Measurements from ENCODE around the gene BTBD2. TPM values are rescaled to one million over a fixed set of nuclear protein-coding genes. Genes with fewer than 3 reads are reported as not detected.

Gene BTBD2
- total and polyA plus RNA-seq, 4 donors = 7.4 to 25.1 (median 20.2) TPM

DNA sequence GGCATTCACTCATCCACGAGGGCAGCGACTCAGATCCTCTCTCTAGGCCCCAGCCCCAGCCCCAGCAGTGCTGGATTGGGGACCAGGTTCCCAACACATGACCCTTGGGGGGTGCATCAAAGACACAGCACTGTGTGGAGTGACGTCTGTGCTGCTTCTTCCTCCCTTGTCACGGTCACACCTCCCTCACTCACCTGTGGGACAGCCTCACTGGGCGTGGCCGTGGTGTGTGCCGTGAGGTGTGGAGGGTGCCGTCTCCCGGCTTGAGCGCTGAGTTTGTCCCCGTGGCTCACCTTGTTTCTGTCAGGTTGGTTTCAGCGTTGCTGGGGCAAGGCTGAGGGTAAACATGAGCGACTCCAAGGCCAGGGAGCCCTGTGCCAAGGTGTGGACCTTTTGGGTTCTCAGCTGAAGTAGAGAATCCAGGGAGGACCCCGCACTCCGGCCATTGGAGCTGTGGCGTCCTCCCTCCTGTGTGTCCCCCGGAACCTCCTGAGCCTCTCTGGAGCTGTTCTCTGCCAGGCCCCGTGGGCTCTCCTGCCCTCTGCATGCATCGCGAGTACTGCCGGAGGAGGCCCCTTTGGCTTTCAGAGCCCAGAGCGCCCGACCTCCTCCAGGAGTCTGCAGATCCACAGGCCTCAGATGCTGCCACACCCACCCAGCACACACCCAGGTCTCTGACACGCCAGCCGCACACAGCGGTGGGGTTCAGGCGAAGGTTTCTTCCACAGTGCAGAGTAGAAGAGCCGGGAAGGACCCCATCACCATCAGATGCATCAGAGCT lies 40.9 kb downstream of the BTBD2 start:
- no peak overlapping the region for H3K9ac ChIP-seq (ENCODE audit: low read depth in 1 of 2, low read length in 2 of 2)
- H3K9me3 ChIP-seq (ENCODE audit: control insufficient read depth in 4 of 4, low read length in 3 of 4) = no peaks in the 10 kb centered on the region
- H3K4me1 ChIP-seq (ENCODE audit: control insufficient read depth in 4 of 4, insufficient read depth in 4 of 4, low read length in 3 of 4) = no peaks in the 10 kb centered on the region
- H3K27ac ChIP-seq (ENCODE audit: low read depth in 1 of 2, low read length in 2 of 2) = no peak overlapping the region
- 96% methylated on average over 28 of the region's 28 CpGs for WGBS
- H3K4me3 ChIP-seq (ENCODE audit: low read depth in 1 of 3, low read length in 3 of 3) = no peak overlapping the region
- TF ChIP-seq, protein P1, sequence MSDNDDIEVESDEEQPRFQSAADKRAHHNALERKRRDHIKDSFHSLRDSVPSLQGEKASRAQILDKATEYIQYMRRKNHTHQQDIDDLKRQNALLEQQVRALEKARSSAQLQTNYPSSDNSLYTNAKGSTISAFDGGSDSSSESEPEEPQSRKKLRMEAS (IDR thresholded peaks at IDR 0.05) = no peak
- TF ChIP-seq SP1 (IDR thresholded peaks at IDR 0.05) = no peak
- no peaks in the 10 kb centered on the region for H3K27me3 ChIP-seq (ENCODE audit: control insufficient read depth in 4 of 4, insufficient read depth in 4 of 4, low read length in 3 of 4)
- peaks cover 0 to 32% (median 11%) of the 10 kb centered on the region in 4 donors for H3K36me3 ChIP-seq (ENCODE audit: control insufficient read depth in 4 of 4, insufficient read depth in 3 of 4, low read depth in 1 of 4, low read length in 3 of 4)
- DNase-seq (ENCODE audit: low spot score) = no peak

DNA sequence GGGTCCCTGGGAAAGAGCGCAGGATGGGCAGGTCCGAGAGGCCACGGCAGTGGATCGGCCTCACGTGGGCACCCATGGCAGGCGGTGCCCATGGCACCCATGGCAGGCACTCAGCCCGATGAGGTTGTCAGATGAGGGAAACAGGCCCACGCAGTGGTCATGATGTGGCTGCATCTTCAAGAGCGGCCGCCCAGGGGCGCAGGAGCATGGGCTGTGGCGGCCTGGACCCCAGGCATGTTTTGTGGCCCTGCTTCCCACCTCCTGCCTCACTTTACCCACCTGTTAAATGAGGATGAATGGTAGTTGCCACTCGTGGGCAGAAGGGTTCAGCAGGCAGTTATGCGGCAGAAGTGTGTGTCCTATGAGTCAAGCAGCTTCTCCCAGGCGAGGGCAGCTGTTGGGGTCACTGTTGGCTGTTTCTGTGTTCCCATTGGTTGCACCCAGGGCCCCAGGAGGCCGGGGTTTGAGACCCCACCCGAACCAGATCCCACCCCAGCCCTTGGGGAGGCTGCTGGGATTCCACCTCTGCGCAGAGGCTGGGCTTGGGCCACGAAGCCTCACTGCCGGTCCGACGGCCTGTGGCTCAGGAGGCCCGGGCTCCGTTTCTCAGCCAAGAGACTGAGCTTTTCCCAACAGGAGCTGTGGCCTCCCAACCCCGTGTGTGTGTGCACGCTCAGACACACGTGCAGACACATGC lies 44.6 kb downstream of the BTBD2 start:
- no peak overlapping the region for H3K27ac ChIP-seq (ENCODE audit: low read depth in 1 of 2, low read length in 2 of 2)
- H3K4me3 ChIP-seq (ENCODE audit: low read depth in 1 of 3, low read length in 3 of 3) = no peak overlapping the region
- H3K9ac ChIP-seq (ENCODE audit: low read depth in 1 of 2, low read length in 2 of 2) = no peak overlapping the region
- H3K4me1 ChIP-seq (ENCODE audit: control insufficient read depth in 4 of 4, insufficient read depth in 4 of 4, low read length in 3 of 4) = no peaks in the 10 kb centered on the region
- no peaks in the 10 kb centered on the region for H3K9me3 ChIP-seq (ENCODE audit: control insufficient read depth in 4 of 4, low read length in 3 of 4)
- WGBS = 95% methylated on average over 27 of the region's 27 CpGs
- no peak for DNase-seq (ENCODE audit: low spot score)
- no peaks in the 10 kb centered on the region for H3K27me3 ChIP-seq (ENCODE audit: control insufficient read depth in 4 of 4, insufficient read depth in 4 of 4, low read length in 3 of 4)
- peaks cover 0 to 28% (median 5%) of the 10 kb centered on the region in 4 donors for H3K36me3 ChIP-seq (ENCODE audit: control insufficient read depth in 4 of 4, insufficient read depth in 3 of 4, low read depth in 1 of 4, low read length in 3 of 4)
- TF ChIP-seq, protein P2, sequence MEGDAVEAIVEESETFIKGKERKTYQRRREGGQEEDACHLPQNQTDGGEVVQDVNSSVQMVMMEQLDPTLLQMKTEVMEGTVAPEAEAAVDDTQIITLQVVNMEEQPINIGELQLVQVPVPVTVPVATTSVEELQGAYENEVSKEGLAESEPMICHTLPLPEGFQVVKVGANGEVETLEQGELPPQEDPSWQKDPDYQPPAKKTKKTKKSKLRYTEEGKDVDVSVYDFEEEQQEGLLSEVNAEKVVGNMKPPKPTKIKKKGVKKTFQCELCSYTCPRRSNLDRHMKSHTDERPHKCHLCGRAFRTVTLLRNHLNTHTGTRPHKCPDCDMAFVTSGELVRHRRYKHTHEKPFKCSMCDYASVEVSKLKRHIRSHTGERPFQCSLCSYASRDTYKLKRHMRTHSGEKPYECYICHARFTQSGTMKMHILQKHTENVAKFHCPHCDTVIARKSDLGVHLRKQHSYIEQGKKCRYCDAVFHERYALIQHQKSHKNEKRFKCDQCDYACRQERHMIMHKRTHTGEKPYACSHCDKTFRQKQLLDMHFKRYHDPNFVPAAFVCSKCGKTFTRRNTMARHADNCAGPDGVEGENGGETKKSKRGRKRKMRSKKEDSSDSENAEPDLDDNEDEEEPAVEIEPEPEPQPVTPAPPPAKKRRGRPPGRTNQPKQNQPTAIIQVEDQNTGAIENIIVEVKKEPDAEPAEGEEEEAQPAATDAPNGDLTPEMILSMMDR (IDR thresholded peaks at IDR 0.05; ENCODE audit: low read depth, low read length, missing input control) = no peak
- TF ChIP-seq HNF4A (conservative IDR thresholded peaks at IDR 0.05) = no peak
- TF ChIP-seq, protein P3, sequence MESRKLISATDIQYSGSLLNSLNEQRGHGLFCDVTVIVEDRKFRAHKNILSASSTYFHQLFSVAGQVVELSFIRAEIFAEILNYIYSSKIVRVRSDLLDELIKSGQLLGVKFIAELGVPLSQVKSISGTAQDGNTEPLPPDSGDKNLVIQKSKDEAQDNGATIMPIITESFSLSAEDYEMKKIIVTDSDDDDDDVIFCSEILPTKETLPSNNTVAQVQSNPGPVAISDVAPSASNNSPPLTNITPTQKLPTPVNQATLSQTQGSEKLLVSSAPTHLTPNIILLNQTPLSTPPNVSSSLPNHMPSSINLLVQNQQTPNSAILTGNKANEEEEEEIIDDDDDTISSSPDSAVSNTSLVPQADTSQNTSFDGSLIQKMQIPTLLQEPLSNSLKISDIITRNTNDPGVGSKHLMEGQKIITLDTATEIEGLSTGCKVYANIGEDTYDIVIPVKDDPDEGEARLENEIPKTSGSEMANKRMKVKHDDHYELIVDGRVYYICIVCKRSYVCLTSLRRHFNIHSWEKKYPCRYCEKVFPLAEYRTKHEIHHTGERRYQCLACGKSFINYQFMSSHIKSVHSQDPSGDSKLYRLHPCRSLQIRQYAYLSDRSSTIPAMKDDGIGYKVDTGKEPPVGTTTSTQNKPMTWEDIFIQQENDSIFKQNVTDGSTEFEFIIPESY (IDR thresholded peaks at IDR 0.05) = no peak
- TF ChIP-seq FOXA2 (IDR thresholded peaks at IDR 0.05) = no peak
- no peak for TF ChIP-seq EGR1 (IDR thresholded peaks at IDR 0.05; ENCODE audit: low read depth in 2 of 2)
- no peak for TF ChIP-seq YY1 (IDR thresholded peaks at IDR 0.05)
- TF ChIP-seq, protein P4, sequence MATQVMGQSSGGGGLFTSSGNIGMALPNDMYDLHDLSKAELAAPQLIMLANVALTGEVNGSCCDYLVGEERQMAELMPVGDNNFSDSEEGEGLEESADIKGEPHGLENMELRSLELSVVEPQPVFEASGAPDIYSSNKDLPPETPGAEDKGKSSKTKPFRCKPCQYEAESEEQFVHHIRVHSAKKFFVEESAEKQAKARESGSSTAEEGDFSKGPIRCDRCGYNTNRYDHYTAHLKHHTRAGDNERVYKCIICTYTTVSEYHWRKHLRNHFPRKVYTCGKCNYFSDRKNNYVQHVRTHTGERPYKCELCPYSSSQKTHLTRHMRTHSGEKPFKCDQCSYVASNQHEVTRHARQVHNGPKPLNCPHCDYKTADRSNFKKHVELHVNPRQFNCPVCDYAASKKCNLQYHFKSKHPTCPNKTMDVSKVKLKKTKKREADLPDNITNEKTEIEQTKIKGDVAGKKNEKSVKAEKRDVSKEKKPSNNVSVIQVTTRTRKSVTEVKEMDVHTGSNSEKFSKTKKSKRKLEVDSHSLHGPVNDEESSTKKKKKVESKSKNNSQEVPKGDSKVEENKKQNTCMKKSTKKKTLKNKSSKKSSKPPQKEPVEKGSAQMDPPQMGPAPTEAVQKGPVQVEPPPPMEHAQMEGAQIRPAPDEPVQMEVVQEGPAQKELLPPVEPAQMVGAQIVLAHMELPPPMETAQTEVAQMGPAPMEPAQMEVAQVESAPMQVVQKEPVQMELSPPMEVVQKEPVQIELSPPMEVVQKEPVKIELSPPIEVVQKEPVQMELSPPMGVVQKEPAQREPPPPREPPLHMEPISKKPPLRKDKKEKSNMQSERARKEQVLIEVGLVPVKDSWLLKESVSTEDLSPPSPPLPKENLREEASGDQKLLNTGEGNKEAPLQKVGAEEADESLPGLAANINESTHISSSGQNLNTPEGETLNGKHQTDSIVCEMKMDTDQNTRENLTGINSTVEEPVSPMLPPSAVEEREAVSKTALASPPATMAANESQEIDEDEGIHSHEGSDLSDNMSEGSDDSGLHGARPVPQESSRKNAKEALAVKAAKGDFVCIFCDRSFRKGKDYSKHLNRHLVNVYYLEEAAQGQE (IDR thresholded peaks at IDR 0.05) = no peak
- no peak for TF ChIP-seq JUND (IDR thresholded peaks at IDR 0.05)

Data from liver (tissue), 9 donors.